Measurements from ENCODE around the gene ADAMTS17.

ADAMTS17 gene

DNA sequence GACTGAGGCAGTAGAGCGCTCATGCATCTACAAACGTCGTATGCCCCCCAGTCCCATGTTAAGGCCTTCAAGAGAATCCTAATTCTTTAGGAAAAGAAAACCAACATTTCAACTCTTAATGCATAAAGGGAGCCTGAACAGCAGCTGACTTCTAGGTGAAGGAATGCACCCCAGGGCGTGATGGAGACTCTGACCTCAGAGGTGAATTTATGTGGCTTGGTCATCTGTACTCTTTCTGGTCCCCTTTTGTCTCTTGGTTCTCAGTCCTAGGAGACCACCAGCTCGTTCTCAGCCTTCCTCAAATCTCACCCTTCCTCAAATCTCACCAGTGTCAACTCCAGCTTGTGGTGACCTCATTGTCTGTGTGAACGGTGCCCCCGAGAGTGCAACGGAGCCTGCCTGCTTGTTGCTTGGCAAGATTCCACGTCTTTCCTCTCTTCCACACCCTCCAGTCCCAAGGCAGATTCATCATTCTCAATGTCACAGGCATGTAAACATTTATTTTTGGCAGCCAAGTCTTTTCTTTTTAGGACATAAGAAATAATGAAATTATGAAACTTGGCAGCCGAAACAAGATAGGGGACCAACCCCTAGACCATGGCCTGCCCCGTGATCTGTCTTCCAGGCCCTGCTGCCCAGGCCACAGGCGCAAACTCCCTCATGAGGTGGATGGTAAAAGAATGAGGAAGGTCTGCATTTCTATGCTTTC, 166.2 kb downstream of the ADAMTS17 start:
- H3K27ac ChIP-seq: no peak overlapping the region
- no peak for DNase-seq (ENCODE audit: low read depth, low spot score)

DNA sequence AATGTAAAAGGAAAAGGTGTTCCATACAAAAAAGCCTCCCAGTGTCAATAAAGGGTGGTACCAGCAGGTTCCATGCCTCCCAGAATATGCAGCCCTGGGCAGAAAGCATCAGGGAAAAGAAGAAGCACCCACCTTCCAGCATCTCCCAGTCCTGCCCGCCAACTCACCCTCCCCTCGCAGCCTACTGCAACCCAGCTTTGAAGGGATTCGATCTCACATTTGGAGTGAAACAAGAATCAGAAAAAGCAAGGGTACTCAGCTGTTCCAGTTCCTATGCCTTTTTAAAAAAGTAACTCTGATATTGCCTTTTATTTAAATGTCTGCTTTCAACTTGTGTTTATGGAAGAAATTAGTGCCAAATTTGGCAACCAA, 166.9 kb downstream of the ADAMTS17 start:
- no peak for DNase-seq (ENCODE audit: low read depth, low spot score)

DNA sequence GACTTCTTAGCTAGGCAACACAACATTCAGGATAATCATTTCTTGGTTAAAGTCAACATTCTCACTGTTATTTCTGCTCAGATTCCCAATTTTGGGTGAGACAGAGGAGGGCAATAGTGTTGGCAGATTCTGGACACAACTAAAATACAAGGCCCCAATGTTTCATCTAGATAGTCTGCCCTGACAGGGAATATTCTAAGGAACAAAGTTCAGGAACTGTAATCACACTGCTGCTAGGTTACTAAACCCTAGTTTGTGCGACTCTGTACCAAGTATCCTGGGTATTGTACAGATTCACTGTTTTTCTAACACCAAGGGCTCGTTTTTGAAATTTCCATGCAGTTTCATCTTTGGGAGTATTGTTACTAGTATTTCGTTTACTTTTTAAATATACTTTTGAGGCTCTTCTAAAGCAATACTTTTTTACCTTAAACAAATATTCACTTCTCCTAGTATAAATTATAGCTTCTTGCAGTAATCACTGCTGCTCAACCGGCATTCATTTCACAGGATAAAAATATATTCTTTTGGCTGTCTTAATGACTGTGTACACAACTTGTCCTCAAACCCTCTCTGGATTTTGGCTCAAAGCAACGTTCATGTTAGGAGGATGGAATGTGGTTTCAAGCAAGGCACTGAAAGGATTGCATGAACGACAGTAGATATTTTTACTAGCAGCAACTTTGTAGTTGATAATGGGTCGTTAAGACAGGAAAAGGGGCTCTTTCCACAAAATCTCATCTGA, 167.4 kb downstream of the ADAMTS17 start:
- DNase-seq (ENCODE audit: low read depth, low spot score): no peak
- H3K27ac ChIP-seq: no peak overlapping the region

More for the DNA sequence above, 166.9 kb downstream of the ADAMTS17 start:
- H3K27ac ChIP-seq: no peak overlapping the region

DNA sequence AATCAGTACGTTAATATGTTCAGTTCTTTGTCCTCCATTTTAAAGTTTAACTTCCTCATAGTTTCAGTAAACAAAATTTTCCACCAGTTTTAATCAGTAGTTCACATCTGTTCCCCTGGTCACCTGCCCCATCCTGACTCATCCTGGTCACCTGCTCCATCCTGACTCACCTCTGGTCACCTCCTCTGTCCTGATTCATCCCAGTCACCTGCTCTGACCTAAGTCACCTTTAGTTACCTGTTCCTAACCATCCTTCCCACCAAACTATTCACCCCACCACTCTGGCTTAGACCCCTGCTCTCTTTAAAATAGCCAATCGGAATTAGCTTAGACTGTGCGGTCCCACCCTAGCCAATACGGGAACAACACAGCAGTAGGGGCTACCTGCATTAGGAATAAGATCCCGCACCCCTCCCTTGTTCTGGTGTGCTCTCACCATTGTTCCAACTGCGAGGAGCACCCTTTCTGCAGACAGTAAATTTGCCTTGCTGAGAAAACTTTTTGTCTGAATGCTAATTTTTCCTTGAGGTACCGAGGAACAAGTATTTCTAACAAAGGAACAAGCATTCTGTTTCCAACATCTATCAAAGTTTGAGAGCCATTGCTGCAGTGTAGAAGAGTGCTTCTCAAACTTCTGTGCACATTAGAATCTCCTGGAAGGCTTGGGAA, 169.3 kb downstream of the ADAMTS17 start:
- DNase-seq (ENCODE audit: low read depth, low spot score): no peak
- no peak overlapping the region for H3K27ac ChIP-seq

DNA sequence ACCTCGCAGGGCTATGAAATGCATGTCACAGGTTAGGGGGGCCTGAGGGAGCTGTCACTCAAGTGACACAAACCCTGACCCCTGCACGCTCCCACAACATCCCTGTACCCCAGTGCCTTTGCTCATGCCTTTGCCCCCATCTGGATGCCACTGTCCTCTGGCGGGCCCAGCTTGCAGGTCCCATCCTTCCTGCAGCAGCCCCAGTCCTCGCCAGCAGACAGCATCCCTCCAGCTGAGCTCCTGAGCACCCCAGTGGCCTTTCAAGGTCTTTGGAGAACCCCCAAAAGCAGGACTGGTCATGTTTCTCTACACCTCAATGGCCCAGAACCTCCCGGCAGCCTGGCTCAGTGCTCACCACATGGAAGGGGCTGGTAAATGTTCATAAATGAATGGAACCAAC, 170.4 kb downstream of the ADAMTS17 start:
- no peak for DNase-seq (ENCODE audit: low read depth, low spot score)
- no peak overlapping the region for H3K27ac ChIP-seq

DNA sequence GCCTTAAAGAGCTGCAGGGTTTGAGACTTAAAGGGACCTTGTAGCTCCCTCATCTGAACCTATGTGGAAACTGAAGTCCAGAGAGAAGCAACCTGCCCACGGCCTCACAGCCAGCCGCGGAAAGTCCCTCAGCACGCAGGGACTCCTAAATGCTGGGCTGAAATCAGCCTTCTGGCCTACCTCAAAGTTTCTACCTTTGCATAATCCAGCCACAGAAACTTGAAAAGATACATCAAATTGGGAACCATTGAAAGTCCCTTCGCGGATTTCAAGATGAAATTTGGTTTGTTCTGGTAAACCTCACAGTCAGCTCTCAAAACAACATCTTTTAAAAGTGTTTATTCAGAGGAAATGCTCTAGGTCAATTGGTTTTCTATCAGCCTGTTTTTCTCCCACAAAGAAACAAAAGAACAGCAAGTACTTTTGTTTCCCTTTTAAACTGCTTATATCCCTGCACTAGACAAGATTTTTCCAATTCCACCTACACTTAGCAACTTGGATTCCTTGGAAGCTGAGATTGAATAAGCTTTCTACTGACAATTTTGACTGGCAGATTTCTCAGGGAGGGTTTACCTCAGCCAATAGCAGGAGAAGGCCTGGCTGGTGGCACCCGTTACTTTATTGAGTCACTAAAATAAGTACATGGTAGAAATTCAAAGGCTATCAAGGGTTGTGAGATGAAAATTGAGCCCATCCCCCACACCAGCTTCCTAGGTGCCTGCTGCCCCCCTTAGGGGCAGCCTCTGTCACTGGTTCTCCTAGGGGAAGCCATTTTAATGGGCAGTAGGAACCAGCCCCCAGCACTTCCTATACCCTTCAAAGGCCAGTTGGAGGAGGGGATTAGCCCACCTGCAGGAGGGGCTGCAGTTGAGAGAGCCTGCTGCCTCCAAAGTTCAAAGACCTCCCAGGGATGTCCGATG, 171.2 kb downstream of the ADAMTS17 start:
- DNase-seq (ENCODE audit: low read depth, low spot score): no peak
- no peak overlapping the region for H3K27ac ChIP-seq

DNA sequence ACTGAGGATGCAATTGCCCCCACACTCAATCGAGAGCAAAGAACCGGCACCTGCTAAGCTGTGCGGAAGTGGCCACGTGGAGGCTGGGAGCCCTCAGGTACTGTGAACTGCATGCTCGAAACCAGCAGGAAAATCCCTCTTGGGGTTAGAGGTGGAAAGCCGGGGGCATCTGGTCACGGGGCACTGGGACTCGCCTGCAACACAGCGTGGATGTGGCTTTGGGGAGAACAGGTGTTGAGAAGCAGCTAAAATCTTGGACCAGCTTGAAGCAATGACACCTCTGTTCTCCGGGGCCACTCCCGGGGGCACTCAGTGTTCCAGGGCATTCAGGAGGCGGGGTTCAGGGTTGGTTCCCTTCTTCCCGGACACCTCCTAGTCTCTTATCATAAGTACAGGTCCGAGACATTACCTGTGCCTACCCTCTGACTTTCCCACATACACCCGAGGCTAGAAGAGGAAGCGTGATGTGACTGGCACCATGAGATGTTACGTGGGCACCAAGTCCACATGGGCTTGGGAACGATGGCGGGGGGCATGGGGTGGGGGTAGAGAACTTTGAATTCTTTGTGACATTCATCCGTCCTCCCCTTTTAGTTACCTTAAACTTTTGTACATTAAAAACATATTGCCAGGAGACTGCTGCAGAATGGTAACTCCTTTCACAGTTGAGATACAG, 172.0 kb downstream of the ADAMTS17 start:
- no peak for DNase-seq (ENCODE audit: low read depth, low spot score)
- no peak overlapping the region for H3K27ac ChIP-seq

DNA sequence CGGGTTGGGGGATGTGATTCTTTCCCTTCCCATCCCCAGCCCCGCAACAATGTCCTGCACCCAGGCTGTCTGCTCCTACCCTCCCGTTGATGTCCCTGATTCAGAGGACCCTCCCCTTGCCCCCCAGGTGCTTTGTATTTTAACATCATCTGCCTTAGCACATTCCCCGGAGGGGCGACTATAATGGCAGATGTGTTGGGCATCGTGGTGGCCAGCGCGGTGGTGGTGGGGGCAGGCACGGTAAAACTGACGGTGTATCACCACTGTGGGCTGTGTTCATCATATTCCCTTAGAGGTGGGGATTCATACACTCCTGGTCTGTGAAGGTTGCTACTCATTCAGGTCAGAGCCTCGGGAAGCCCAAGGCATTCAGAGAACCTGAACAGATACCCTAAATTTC, 173.0 kb downstream of the ADAMTS17 start:
- no peak overlapping the region for H3K27ac ChIP-seq

DNA sequence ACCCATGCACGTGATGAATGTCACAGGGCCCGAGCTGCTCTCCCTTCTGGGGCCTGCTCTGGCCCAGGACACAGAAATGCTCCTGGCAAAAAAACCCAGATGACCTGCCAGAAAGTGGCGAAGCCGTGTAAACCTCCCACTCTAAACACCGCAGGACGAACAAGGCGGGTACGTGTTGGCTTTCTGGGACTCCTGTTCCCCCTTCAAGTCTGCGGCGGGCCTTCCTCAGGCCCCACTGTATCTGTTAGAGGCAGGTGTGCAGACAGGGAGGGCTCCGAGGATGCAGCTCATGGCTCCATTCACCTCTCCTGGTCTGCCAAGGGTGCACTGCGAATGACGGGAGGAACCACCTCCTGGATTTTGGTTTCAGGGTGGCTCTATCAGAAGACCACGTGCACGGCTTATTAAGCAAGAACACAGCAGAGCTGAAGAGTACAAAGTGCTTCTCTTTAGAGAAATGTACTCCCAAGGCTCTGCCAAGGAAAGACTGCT, 173.8 kb downstream of the ADAMTS17 start:
- H3K27ac ChIP-seq: no peak overlapping the region
- DNase-seq (ENCODE audit: low read depth, low spot score): no peak

More for the DNA sequence above, 173.0 kb downstream of the ADAMTS17 start:
- no peak for DNase-seq (ENCODE audit: low read depth, low spot score)

DNA sequence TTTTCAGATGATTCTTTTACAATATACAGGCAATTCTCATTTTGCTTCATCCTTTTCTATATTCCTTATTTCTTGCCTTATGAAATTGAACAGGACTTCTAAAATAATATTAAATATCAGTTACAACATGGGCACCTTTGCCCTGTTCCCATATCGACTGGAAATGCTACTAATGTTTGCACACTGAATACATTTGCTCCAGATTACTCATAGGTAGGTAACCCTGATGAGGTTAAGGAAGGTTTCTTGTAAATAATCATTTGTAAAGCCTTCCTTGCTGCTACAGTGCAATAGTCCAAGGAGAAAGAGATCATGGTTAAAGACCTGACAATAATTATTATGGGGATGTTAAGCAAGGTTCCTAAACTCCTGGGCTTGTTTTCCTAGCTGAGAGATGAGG, 175.5 kb downstream of the ADAMTS17 start:
- DNase-seq (ENCODE audit: low read depth, low spot score): no peak
- no peak overlapping the region for H3K27ac ChIP-seq

DNA sequence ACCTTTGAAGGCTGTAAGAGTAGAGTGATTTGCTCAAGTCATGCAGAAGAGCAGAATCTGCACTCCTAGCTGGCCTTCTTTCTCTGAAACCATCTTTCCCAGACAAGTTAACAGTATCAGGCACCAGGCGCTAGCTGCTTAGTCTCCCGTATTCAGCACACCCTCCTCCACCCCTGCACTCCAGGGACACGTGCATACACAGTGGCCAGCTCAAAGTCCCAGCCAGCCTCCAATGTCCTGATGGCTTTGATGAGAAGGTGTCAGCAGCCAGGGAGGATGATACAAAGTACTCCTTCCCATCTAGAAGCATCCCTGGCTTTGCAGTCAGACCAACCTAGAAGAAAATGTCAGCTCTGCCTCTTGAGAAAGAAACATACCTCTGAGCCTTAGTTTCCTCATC, 177.8 kb downstream of the ADAMTS17 start:
- DNase-seq (ENCODE audit: low read depth, low spot score): no peak
- no peak overlapping the region for H3K27ac ChIP-seq

DNA sequence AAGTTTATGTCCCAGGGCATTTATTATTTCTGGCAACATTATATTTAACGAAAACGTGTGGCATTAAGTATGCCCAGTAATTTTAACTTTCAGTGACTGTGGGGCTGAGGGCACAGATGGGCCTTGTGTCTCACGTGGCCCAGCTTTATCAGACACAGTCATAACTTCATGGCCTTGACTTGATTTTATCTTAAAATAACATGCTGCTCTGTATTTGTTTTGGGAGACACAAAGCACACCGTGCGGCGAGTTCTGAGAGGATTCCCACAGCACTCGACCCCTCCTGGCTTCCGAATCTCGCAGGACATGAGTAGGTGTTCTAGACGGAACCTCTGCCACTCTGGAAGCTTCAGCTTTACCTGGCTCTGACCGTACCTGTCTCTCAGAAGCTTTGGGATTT, 180.8 kb downstream of the ADAMTS17 start:
- no peak for DNase-seq (ENCODE audit: low read depth, low spot score)
- no peak overlapping the region for H3K27ac ChIP-seq

DNA sequence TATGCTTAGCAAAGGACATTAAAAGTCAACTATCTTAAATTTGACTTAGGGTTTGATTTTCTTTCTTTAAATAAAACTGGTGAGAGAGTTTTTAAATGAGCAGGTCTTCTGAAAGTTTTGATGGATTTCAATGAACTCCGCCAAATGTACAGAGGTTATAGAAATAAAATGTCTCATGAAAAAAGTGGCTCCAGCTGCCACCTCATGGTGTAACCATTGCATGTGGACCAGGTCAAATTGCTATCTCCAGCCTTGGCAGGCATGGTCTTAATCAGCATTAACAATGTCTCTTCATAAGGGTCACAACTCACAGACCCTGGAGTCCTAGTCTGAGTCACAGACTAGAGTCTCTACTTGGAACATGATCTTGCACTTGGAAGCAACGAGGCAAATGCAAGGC, 182.3 kb downstream of the ADAMTS17 start:
- DNase-seq (ENCODE audit: low read depth, low spot score): no peak
- H3K27ac ChIP-seq: no peak overlapping the region

DNA sequence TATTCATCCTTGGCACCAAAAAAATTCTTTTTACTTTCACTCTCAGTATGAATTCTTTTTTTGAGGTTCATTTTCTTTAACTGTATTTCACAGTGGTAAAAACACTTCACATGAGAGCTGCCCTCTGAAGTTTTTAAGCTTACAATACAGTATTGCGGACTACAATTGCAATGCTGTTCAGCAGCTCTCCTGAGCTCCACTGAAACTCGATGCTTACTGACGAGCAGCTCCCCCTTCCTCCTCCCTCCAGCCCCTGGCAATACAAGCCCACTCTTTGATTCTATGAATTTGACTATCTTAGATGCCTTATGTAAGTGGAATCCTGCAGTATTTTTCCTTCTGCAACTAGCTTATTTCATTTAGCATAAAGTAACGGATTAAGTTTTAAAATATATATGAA, 183.4 kb downstream of the ADAMTS17 start:
- no peak for DNase-seq (ENCODE audit: low read depth, low spot score)
- no peak overlapping the region for H3K27ac ChIP-seq

DNA sequence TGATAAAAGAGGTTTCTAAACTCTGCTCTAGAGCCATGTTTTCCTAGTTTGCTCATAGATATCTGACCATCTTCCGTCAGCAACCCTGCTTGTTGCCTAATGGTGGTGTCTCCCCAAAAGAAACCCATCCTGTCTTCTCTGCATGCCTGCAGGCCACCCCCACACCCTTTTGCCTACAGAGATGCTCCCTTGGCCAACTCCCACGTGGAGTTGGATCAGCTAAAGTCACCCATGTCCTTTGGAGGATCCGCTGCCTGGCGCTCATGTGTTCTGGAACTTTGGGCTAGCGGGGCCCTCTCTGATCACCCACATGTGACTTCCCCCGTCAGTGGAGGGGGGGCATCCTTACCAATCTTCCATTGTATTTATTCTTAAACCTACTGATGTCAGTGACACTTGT, 185.6 kb downstream of the ADAMTS17 start:
- H3K27ac ChIP-seq: no peak overlapping the region
- DNase-seq (ENCODE audit: low read depth, low spot score): no peak

DNA sequence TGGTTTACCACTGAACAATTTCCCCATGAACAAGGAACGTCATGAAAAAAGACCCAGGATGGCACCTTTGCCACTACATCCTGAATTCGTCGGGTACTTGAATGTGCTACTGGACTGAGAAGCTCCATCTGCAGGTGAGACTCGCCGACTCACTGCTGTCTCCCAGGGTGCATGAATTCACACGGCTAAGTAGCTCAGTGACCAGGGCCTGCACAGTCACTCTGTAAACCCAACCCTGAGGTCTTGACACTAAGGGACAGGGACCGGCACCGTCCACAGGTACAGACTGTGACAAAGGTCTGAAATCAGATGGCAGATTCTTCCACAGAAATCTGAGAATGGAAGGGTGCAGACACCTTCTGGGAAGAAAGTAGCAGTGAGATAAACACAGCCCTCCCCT, 187.4 kb downstream of the ADAMTS17 start:
- H3K27ac ChIP-seq: no peak overlapping the region
- DNase-seq (ENCODE audit: low read depth, low spot score): no peak

DNA sequence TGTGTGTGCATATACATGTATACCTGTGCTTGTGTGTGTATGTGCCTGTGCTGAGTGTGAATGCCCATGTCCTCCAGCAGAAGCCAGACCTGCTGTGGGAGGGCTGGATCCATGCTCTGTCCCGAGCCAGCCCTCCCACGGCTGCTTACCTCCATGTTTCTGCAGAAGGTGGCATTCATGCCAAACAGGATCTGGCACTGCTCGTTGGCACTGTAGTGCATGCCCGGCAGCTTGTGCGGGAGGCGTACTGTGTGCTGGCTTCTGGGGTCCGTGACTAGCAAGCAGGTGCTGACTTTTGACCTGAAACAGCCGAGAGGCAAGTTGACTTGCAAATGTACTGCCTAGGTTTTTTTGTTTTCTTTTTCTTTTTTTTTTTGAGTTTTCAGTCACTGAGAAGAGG, 189.3 kb downstream of the ADAMTS17 start:
- DNase-seq (ENCODE audit: low read depth, low spot score): no peak
- no peak overlapping the region for H3K27ac ChIP-seq

DNA sequence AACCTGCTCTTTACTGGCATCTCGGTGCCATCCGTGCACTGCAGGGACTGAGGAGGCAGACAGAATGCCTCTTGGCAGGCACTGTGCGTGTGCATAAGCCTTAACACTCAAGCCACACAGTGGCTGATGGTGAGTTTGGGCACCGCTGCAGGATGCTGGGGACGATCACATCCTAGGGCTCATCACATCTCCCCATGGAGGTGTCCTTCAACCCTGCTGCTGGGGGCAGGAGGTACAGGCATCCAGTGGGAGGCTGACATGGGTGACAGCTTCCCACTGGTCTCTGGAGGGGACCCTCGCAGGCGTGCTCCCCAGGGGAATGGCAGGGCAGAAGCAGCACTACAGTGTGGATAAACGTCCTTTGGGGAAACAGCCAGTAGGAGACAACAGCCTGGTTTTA, 190.9 kb downstream of the ADAMTS17 start:
- H3K27ac ChIP-seq: no peak overlapping the region
- no peak for DNase-seq (ENCODE audit: low read depth, low spot score)

DNA sequence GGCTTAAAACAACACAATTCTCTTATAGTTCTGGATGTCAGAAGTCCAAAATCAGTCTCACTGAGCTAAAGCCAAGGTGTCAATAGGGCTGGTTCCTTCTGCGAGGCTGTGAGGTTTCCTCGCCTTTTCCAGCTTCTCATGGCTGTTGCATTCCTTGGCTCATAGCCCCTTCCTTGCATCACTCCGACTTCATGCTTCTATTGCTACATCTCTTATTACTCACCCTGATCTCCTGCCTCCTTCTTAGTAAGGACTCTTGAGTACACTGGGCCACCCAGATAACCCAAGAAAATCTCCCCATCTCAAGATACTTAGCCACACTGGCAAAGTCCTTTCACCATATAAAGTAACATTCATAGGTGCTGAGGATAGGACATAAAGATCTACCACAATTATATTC, 193.9 kb downstream of the ADAMTS17 start:
- DNase-seq (ENCODE audit: low read depth, low spot score): no peak
- H3K27ac ChIP-seq: no peak overlapping the region

DNA sequence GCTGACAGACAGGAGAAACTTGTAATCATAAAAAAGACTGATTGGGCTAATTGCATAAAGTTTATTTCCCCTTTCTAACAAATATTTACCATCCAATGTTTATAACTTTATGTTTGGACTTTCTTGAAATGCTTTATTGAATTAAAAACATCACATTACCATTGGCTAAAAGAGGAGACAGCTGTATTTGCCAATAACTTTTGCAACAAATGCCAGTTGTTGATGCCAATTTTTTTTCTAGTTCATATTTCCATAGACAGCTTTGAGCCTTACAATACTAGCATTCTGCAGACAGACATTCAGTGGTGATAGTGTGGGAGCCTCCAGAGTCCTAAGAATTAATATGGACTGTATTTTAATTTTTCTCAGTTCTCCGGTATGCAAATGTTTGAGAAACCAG, 198.4 kb downstream of the ADAMTS17 start:
- H3K27ac ChIP-seq: no peak overlapping the region
- no peak for DNase-seq (ENCODE audit: low read depth, low spot score)

All from epithelial cell of prostate (primary cell).